Gastroesophageal sphincter (tissue), 4 donors: ENCODE measurements around the gene YDJC. TPM values are rescaled to one million over a fixed set of nuclear protein-coding genes. Genes with fewer than 3 reads are reported as not detected.

ENCODE experiments used
- ATAC-seq: fragments of 150-250 bp; one replicate; pipeline ENCODE4 v1.9.1; 2016; ENCODE audit warnings: mild to moderate bottlenecking, moderate library complexity
- H3K27ac ChIP-seq, 4 donors: fragments of 200-600 bp; sonication (generic) in 3 of 4; 1 replicate in 3 of 4; 2 replicates in 1 of 4; pipeline ENCODE4 v1.5.1; 2016 to 2019
- H3K27me3 ChIP-seq: fragments of 200-600 bp; sonication (generic); one replicate; pipeline ENCODE4 v1.5.1; 2019
- H3K36me3 ChIP-seq, 2 donors: fragments of 200-600 bp; sonication (generic); one replicate each; pipeline ENCODE4 v1.5.1; 2019; ENCODE audit warnings: control low read depth in 1 of 2
- H3K4me1 ChIP-seq, 3 donors: fragments of 200-600 bp; sonication (generic); 1 replicate in 2 of 3; 2 replicates in 1 of 3; pipeline ENCODE4 v1.5.1; 2016 to 2019; ENCODE audit warnings: control low read depth in 2 of 3
- H3K4me3 ChIP-seq, 2 donors: fragments of 200-600 bp; sonication (generic); one replicate each; pipeline ENCODE4 v1.5.1; 2019; ENCODE audit warnings: mild to moderate bottlenecking in 1 of 2, moderate library complexity in 1 of 2
- H3K9me3 ChIP-seq, 3 donors: fragments of 200-600 bp; sonication (generic); one replicate each; pipeline ENCODE4 v1.5.1; 2017 to 2019; ENCODE audit warnings: control low read depth in 2 of 3
- EP300 ChIP-seq: sonication (generic); formaldehyde crosslinking; IDR thresholded peaks from one replicate; pipeline ENCODE4 v1.6.1; 2017; ENCODE audit warnings: antibody characterized with exemption, mild to moderate bottlenecking
- POLR2A ChIP-seq, 2 donors: fragments of 450-650 bp; IDR thresholded peaks; one replicate each; pipeline ENCODE4 v1.6.1; 2017; ENCODE audit warnings: antibody characterized with exemption in 2 of 2, mild to moderate bottlenecking in 2 of 2, moderate library complexity in 1 of 2
- POLR2AphosphoS5 ChIP-seq: sonication (generic); formaldehyde crosslinking; IDR thresholded peaks from one replicate; pipeline ENCODE4 v1.6.1; 2017; ENCODE audit warnings: antibody characterized with exemption
- whole genome bisulfite sequencing, 2 donors: methylation state at CpG; one replicate each; pipeline ENCODE4 v1.1.5; 2018; ENCODE audit warnings: low coverage in 1 of 2; 5-methylcytosine and 5-hydroxymethylcytosine counted together
- total RNA-seq, 4 donors: library from RNA; depleted of rRNA; stranded (reverse); fragments of >200 nt; gene quantifications; one replicate each; pipeline ENCODE4 v1.1.0, GENCODE V29; 2016
- TF ChIP-seq, protein P1 (sequence below), 4 experiments: fragments of 200-600 bp in 2 of 4; fragments of 450-650 bp in 2 of 4; sonication (generic) in 1 of 4; IDR thresholded peaks; one replicate each; pipeline ENCODE4 v1.5.1; 2017 to 2019; ENCODE audit warnings: antibody characterized with exemption in 4 of 4, mild to moderate bottlenecking in 2 of 4, moderate library complexity in 2 of 4

Gene YDJC
- total RNA-seq, 4 donors from 2014 or later: 13.1 to 23.6 (median 22.1) TPM

DNA sequence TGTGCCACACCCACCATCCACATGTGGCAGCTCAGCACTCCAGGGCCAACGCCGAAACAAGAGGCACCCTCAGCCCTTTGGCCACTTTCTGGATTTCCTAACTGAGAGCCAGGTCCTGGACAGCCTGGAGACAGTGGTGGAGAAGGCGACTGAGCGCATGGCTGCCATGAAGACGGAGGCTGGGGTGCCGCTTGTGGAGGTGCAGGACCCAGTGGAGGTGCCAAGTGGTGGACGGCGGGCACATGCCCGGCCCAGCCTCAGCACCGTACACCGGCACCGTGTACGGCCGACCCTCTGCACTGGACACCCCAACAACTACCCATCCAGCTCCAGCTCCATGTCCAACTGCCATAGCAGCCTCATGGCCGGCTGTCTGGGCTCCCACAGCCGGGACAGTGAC is 4.3 kb upstream of the YDJC start:
- WGBS, 2 donors: 100% methylated on average over 2 of the region's 16 CpGs; no CpG with 5 or more reads in 1 of the 2 donors
- H3K9me3 ChIP-seq: no peaks in the 10 kb centered on the region
- ATAC-seq: no peak
- H3K4me3 ChIP-seq: no peak overlapping the region
- no peak overlapping the region for H3K27ac ChIP-seq
- no peaks in the 10 kb centered on the region for H3K27me3 ChIP-seq
- no peaks in the 10 kb centered on the region for H3K36me3 ChIP-seq
- TF ChIP-seq, protein P1, sequence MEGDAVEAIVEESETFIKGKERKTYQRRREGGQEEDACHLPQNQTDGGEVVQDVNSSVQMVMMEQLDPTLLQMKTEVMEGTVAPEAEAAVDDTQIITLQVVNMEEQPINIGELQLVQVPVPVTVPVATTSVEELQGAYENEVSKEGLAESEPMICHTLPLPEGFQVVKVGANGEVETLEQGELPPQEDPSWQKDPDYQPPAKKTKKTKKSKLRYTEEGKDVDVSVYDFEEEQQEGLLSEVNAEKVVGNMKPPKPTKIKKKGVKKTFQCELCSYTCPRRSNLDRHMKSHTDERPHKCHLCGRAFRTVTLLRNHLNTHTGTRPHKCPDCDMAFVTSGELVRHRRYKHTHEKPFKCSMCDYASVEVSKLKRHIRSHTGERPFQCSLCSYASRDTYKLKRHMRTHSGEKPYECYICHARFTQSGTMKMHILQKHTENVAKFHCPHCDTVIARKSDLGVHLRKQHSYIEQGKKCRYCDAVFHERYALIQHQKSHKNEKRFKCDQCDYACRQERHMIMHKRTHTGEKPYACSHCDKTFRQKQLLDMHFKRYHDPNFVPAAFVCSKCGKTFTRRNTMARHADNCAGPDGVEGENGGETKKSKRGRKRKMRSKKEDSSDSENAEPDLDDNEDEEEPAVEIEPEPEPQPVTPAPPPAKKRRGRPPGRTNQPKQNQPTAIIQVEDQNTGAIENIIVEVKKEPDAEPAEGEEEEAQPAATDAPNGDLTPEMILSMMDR (IDR thresholded peaks at IDR 0.05): no peak
- TF ChIP-seq EP300 (no peak), POLR2A (IDR thresholded peaks at IDR 0.05) (no peak), POLR2AphosphoS5 (no peak)
- peaks cover 0 to 11% (median 3%) of the 10 kb centered on the region in 3 donors for H3K4me1 ChIP-seq

DNA sequence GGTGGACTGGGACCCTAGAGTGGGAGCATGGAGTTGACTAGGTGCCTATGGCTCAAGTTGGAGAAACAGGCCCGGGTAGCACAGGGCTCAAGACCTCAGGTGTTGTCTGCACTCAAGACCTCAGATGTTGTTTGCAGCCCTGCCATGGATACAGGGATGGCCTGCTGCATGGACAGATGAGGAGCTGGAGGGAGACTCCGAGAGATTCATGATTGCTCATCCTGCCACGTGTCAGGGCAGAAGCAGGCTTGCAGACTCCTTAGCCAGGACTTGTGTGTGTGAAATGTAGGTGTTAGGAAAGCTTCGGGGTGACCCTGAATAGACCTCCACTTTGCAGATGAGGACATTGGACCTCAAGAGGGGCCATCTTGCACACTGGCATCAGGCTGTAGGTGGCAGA is 3.7 kb upstream of the YDJC start:
- Histone ChIP-seq H3K4me1 (peaks cover 0 to 17% (median 8%) of the 10 kb centered on the region in 3 donors), H3K36me3 (peaks cover 0 to under 1% of the 10 kb centered on the region in 2 donors), H3K27me3 (no peaks in the 10 kb centered on the region), H3K27ac (no peak overlapping the region), H3K4me3 (no peak overlapping the region), H3K9me3 (no peaks in the 10 kb centered on the region)
- 100% methylated on average over 1 of the region's 4 CpGs; no CpG with 5 or more reads in 1 of the 2 donors for WGBS, 2 donors
- no peak for TF ChIP-seq POLR2A (IDR thresholded peaks at IDR 0.05)
- TF ChIP-seq, protein P1 (IDR thresholded peaks at IDR 0.05): no peak
- no peak for TF ChIP-seq EP300
- TF ChIP-seq POLR2AphosphoS5: no peak
- ATAC-seq: no peak

DNA sequence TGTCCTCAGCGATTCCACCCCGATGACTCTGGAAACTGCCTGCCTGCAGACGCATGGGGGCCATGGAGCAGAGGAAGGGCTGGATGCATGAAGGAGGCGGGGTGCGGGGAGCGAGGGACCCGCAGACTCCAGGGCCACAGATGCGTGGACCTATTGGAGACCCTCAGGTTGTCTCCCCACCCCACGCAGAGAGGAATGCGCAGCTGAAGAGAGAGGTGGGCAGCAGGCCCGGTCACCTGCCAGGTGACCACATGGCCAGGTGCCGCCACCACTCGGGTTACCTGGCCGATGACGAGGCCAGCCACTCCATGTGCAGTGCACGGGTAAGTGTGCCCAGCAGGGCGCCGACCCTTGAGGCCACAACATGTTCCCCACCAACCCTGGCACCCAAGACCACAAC is 3.1 kb upstream of the YDJC start:
- TF ChIP-seq EP300 (no peak), POLR2A (IDR thresholded peaks at IDR 0.05) (no peak), POLR2AphosphoS5 (no peak)
- TF ChIP-seq, protein P1 (IDR thresholded peaks at IDR 0.05): no peak
- Histone ChIP-seq H3K4me3 (no peak overlapping the region), H3K27ac (no peak overlapping the region), H3K36me3 (peaks cover 0 to 5% of the 10 kb centered on the region in 2 donors), H3K9me3 (no peaks in the 10 kb centered on the region), H3K27me3 (no peaks in the 10 kb centered on the region), H3K4me1 (peaks cover 0 to 21% (median 8%) of the 10 kb centered on the region in 3 donors)
- no peak for ATAC-seq
- 75 to 80% methylated on average over 1 to 4 of the region's 18 CpGs for WGBS, 2 donors

DNA sequence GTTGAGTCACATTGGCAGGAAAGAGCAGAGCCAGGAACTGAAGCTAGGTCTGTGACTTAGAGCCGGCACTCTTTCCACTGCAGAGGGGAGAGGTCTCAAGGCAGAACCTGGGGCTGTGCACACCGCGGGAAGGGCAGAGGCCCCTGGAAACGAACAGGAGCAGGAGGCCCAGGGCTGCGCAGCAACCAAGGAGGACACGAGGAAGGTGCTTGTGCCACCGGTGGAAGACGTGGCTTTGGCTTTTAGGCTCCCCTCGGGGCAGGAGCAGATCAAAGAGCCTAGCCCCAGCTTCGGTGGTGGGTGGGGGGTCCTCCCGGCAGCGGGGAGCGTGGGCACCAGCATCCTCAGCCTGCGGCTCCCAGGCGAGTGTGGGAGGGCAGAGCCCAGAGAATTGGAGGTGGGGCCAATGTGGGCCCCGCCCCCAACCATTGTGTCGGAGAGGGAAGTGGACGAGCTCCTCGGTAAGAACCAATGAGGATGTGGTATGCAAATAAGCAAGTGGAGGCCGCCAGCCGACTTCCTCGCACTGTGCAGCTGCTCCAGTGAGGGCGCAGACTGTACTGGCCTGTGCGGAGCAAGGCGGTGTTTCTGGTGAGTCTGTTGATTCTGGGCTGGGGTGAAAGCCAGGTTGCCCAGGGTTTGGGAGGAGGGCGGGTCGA is 2.5 kb upstream of the YDJC start, which contains the start of gene CCDC116:
TSS of gene CCDC116 (plus strand) at position 524 of the 659 bp plus-strand sequence. CDS start 422 bp downstream, outside the sequence.
- no peak within 1 kb of the TSS for H3K27ac ChIP-seq
- TF ChIP-seq, protein P1 (IDR thresholded peaks at IDR 0.05): no peak
- no peak for TF ChIP-seq POLR2AphosphoS5
- TF ChIP-seq EP300: no peak
- TF ChIP-seq POLR2A (IDR thresholded peaks at IDR 0.05): peak in 1 of 2 donors; percentile 17
- H3K9me3 ChIP-seq: no peaks in the 10 kb centered on the region
- no peak within 1 kb of the TSS for H3K4me3 ChIP-seq
- 69 to 74% methylated on average over 7 to 17 of the region's 27 CpGs for WGBS, 2 donors
- no peaks in the 10 kb centered on the region for H3K27me3 ChIP-seq
- ATAC-seq: no peak
- H3K36me3 ChIP-seq: peaks cover 0 to 5% of the 10 kb centered on the region in 2 donors
- H3K4me1 ChIP-seq: peaks cover 0 to 21% (median 8%) of the 10 kb centered on the region in 3 donors

DNA sequence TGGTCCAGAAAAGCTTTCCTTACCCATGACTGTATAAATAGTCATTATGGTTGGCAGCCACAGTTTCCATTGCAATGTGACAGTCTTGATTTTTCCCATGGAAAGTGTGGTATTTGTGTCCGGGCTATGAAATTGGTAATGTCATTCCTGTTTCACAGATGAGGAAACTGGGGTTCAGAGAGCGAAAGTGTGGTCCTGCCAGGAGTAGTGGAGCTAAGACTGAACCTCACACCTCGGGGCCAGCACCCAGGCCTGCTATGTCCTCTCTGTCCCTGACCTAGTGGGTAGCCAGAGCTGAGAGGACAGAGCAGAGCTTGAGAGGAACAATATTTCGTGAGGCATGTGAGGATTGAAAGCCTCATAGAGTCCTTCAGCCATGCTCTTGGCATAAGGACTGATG is 1.2 kb upstream of the YDJC start:
- Histone ChIP-seq H3K9me3 (no peaks in the 10 kb centered on the region), H3K27ac (no peak overlapping the region), H3K4me3 (no peak overlapping the region), H3K4me1 (peaks cover 0 to 27% (median 8%) of the 10 kb centered on the region in 3 donors), H3K27me3 (no peaks in the 10 kb centered on the region), H3K36me3 (peaks cover 0 to 5% of the 10 kb centered on the region in 2 donors)
- ATAC-seq: no peak
- 86% methylated on average over 2 to 3 of the region's 4 CpGs for WGBS, 2 donors
- TF ChIP-seq POLR2A (IDR thresholded peaks at IDR 0.05): no peak
- TF ChIP-seq, protein P1 (IDR thresholded peaks at IDR 0.05): no peak
- TF ChIP-seq POLR2AphosphoS5: no peak
- TF ChIP-seq EP300: no peak
